ENCODE results near the gene LGMN.

LGMN gene

GRCh38 chr14:92719421-92719820 is 29.0 kb downstream of the LGMN start:
- Histone ChIP-seq H4K91ac (ENCODE audit: low read depth, low read length) (no peak overlapping the region), H2AFZ (ENCODE audit: insufficient read depth, low read length, poor library complexity) (no peak overlapping the region), H3K4me2 (ENCODE audit: low read length) (no peak overlapping the region), H2BK12ac (ENCODE audit: low read length) (no peak overlapping the region), H4K12ac (ENCODE audit: low read depth, low read length) (no peak overlapping the region), H3K9ac (ENCODE audit: low read length) (no peak overlapping the region), H3K4ac (ENCODE audit: low read depth, low read length) (no peak overlapping the region), H3K4me3 (ENCODE audit: low read depth, low read length) (no peak overlapping the region), H2BK5ac (ENCODE audit: low read depth, low read length, poor library complexity) (no peak overlapping the region), H2BK120ac (ENCODE audit: insufficient read depth, low read length, poor library complexity) (no peak overlapping the region), H3K4me1 (ENCODE audit: control insufficient read depth in 1 of 2, insufficient read depth in 2 of 2, low read length in 2 of 2) (peaks cover 6 to 15% of the 10 kb centered on the region in 2 experiments), H3K79me2 (ENCODE audit: control insufficient read depth, insufficient read depth, low read length, poor library complexity) (peaks cover 2% of the 10 kb centered on the region), H2AK5ac (ENCODE audit: low read length) (no peak overlapping the region), H3K14ac (ENCODE audit: low read length) (no peak overlapping the region), H3K27ac (ENCODE audit: low read depth, low read length) (no peak overlapping the region), H4K8ac (ENCODE audit: low read depth, low read length) (no peak overlapping the region), H3K36me3 (ENCODE audit: control insufficient read depth in 1 of 2, insufficient read depth in 2 of 2, low read length in 2 of 2) (peaks cover 10 to 19% of the 10 kb centered on the region in 2 experiments), H3K79me1 (ENCODE audit: low read length) (peaks cover 3% of the 10 kb centered on the region), H3K9me3 (ENCODE audit: insufficient read depth, low read depth, low read length) (no peaks in the 10 kb centered on the region), H3K18ac (ENCODE audit: low read length) (no peak overlapping the region), H3K27me3 (ENCODE audit: insufficient read depth, low read length) (no peaks in the 10 kb centered on the region), H3K23ac (ENCODE audit: low read length) (no peak overlapping the region)
- WGBS (ENCODE audit: extremely low coverage, insufficient coverage, insufficient read length), result no CpG with 5 or more reads among the region's 2 CpGs
- peak in 1 of 2 donors; percentile 79 for DNase-seq

- H2BK5ac ChIP-seq (ENCODE audit: low read depth, low read length, poor library complexity), result no peak overlapping the region
- H3K27ac ChIP-seq (ENCODE audit: low read depth, low read length), result no peak overlapping the region
- no peaks in the 10 kb centered on the region for H3K79me2 ChIP-seq (ENCODE audit: control insufficient read depth, insufficient read depth, low read length, poor library complexity)
- no peaks in the 10 kb centered on the region for H3K27me3 ChIP-seq (ENCODE audit: insufficient read depth, low read length)
- WGBS (ENCODE audit: extremely low coverage, insufficient coverage, insufficient read length), result no CpG with 5 or more reads among the region's 8 CpGs
- no peak overlapping the region for H3K9ac ChIP-seq (ENCODE audit: low read length)
- H3K4me1 ChIP-seq (ENCODE audit: control insufficient read depth in 1 of 2, insufficient read depth in 2 of 2, low read length in 2 of 2), result peaks cover 1 to 9% of the 10 kb centered on the region in 2 experiments
- H3K4me3 ChIP-seq (ENCODE audit: low read depth, low read length), result no peak overlapping the region
- no peak overlapping the region for H3K18ac ChIP-seq (ENCODE audit: low read length)
- no peak overlapping the region for H4K91ac ChIP-seq (ENCODE audit: low read depth, low read length)
- peak; percentile 74 to 87 for DNase-seq
- H3K36me3 ChIP-seq (ENCODE audit: control insufficient read depth in 1 of 2, insufficient read depth in 2 of 2, low read length in 2 of 2), result peaks cover 12 to 20% of the 10 kb centered on the region in 2 experiments
- H4K12ac ChIP-seq (ENCODE audit: low read depth, low read length), result no peak overlapping the region
- no peaks in the 10 kb centered on the region for H3K9me3 ChIP-seq (ENCODE audit: insufficient read depth, low read depth, low read length)
- no peak overlapping the region for H2AK5ac ChIP-seq (ENCODE audit: low read length)
- H2AFZ ChIP-seq (ENCODE audit: insufficient read depth, low read length, poor library complexity), result no peak overlapping the region
- no peak overlapping the region for H3K4ac ChIP-seq (ENCODE audit: low read depth, low read length)
- peak overlapping the region; percentile 82 for H2BK12ac ChIP-seq (ENCODE audit: low read length)
- H3K79me1 ChIP-seq (ENCODE audit: low read length), result no peaks in the 10 kb centered on the region
- H3K14ac ChIP-seq (ENCODE audit: low read length), result no peak overlapping the region
- H2BK120ac ChIP-seq (ENCODE audit: insufficient read depth, low read length, poor library complexity), result no peak overlapping the region
- no peak overlapping the region for H3K4me2 ChIP-seq (ENCODE audit: low read length)
- H3K23ac ChIP-seq (ENCODE audit: low read length), result no peak overlapping the region
- no peak overlapping the region for H4K8ac ChIP-seq (ENCODE audit: low read depth, low read length)
Observed at GRCh38 chr14:92718664-92719063, 29.8 kb downstream of the LGMN start.

- no CpG with 5 or more reads among the region's 11 CpGs for WGBS (ENCODE audit: extremely low coverage, insufficient coverage, insufficient read length)
- no peak overlapping the region for H4K91ac ChIP-seq (ENCODE audit: low read depth, low read length)
- no peak overlapping the region for H3K4me2 ChIP-seq (ENCODE audit: low read length)
- H2BK12ac ChIP-seq (ENCODE audit: low read length), result no peak overlapping the region
- H3K4ac ChIP-seq (ENCODE audit: low read depth, low read length), result no peak overlapping the region
- no peaks in the 10 kb centered on the region for H3K9me3 ChIP-seq (ENCODE audit: insufficient read depth, low read depth, low read length)
- H3K14ac ChIP-seq (ENCODE audit: low read length), result no peak overlapping the region
- no peak overlapping the region for H3K23ac ChIP-seq (ENCODE audit: low read length)
- H3K79me2 ChIP-seq (ENCODE audit: control insufficient read depth, insufficient read depth, low read length, poor library complexity), result no peaks in the 10 kb centered on the region
- H2BK120ac ChIP-seq (ENCODE audit: insufficient read depth, low read length, poor library complexity), result no peak overlapping the region
- H3K27me3 ChIP-seq (ENCODE audit: insufficient read depth, low read length), result no peaks in the 10 kb centered on the region
- H3K79me1 ChIP-seq (ENCODE audit: low read length), result no peaks in the 10 kb centered on the region
- H3K9ac ChIP-seq (ENCODE audit: low read length), result no peak overlapping the region
- H4K8ac ChIP-seq (ENCODE audit: low read depth, low read length), result no peak overlapping the region
- no peak overlapping the region for H4K12ac ChIP-seq (ENCODE audit: low read depth, low read length)
- H2AFZ ChIP-seq (ENCODE audit: insufficient read depth, low read length, poor library complexity), result no peak overlapping the region
- no peak overlapping the region for H2BK5ac ChIP-seq (ENCODE audit: low read depth, low read length, poor library complexity)
- H3K4me1 ChIP-seq (ENCODE audit: control insufficient read depth in 1 of 2, insufficient read depth in 2 of 2, low read length in 2 of 2), result peaks cover 0 to 4% of the 10 kb centered on the region in 2 experiments
- no peak overlapping the region for H2AK5ac ChIP-seq (ENCODE audit: low read length)
- DNase-seq, result peak; percentile 74 to 78
- H3K4me3 ChIP-seq (ENCODE audit: low read depth, low read length), result no peak overlapping the region
- no peak overlapping the region for H3K27ac ChIP-seq (ENCODE audit: low read depth, low read length)
- H3K36me3 ChIP-seq (ENCODE audit: control insufficient read depth in 1 of 2, insufficient read depth in 2 of 2, low read length in 2 of 2), result peaks cover 18 to 29% of the 10 kb centered on the region in 2 experiments
- no peak overlapping the region for H3K18ac ChIP-seq (ENCODE audit: low read length)
Observed at GRCh38 chr14:92717571-92718042, 30.8 kb downstream of the LGMN start.

- H4K12ac ChIP-seq (ENCODE audit: low read depth, low read length), result no peak overlapping the region
- H3K79me2 ChIP-seq (ENCODE audit: control insufficient read depth, insufficient read depth, low read length, poor library complexity), result no peaks in the 10 kb centered on the region
- peaks cover 0 to 4% of the 10 kb centered on the region in 2 experiments for H3K4me1 ChIP-seq (ENCODE audit: control insufficient read depth in 1 of 2, insufficient read depth in 2 of 2, low read length in 2 of 2)
- H3K79me1 ChIP-seq (ENCODE audit: low read length), result no peaks in the 10 kb centered on the region
- H2BK5ac ChIP-seq (ENCODE audit: low read depth, low read length, poor library complexity), result no peak overlapping the region
- no peak overlapping the region for H3K4ac ChIP-seq (ENCODE audit: low read depth, low read length)
- peak in 1 of 2 donors; percentile 25 for DNase-seq
- H2BK12ac ChIP-seq (ENCODE audit: low read length), result no peak overlapping the region
- no peak overlapping the region for H4K91ac ChIP-seq (ENCODE audit: low read depth, low read length)
- WGBS (ENCODE audit: extremely low coverage, insufficient coverage, insufficient read length), result no CpG with 5 or more reads among the region's 10 CpGs
- no peak overlapping the region for H2AK5ac ChIP-seq (ENCODE audit: low read length)
- no peak overlapping the region for H3K4me3 ChIP-seq (ENCODE audit: low read depth, low read length)
- H3K14ac ChIP-seq (ENCODE audit: low read length), result no peak overlapping the region
- H3K27me3 ChIP-seq (ENCODE audit: insufficient read depth, low read length), result no peaks in the 10 kb centered on the region
- H3K9ac ChIP-seq (ENCODE audit: low read length), result no peak overlapping the region
- no peak overlapping the region for H2AFZ ChIP-seq (ENCODE audit: insufficient read depth, low read length, poor library complexity)
- no peaks in the 10 kb centered on the region for H3K9me3 ChIP-seq (ENCODE audit: insufficient read depth, low read depth, low read length)
- H3K27ac ChIP-seq (ENCODE audit: low read depth, low read length), result no peak overlapping the region
- no peak overlapping the region for H2BK120ac ChIP-seq (ENCODE audit: insufficient read depth, low read length, poor library complexity)
- no peak overlapping the region for H3K18ac ChIP-seq (ENCODE audit: low read length)
- H3K4me2 ChIP-seq (ENCODE audit: low read length), result no peak overlapping the region
- no peak overlapping the region for H4K8ac ChIP-seq (ENCODE audit: low read depth, low read length)
- no peak overlapping the region for H3K23ac ChIP-seq (ENCODE audit: low read length)
- peaks cover 26 to 39% of the 10 kb centered on the region in 2 experiments for H3K36me3 ChIP-seq (ENCODE audit: control insufficient read depth in 1 of 2, insufficient read depth in 2 of 2, low read length in 2 of 2)
Observed at GRCh38 chr14:92716131-92716530, 32.3 kb downstream of the LGMN start.
